Naive thymus-derived CD8-positive, alpha-beta T cell (primary cell): ENCODE results near the gene UACA. TPM values are rescaled to one million over a fixed set of nuclear protein-coding genes. Genes with fewer than 3 reads are reported as not detected.
"Not testable (repeated sequence)": the region's sequence is repeated elsewhere in the genome, so short reads cannot be mapped to it uniquely, and the experiment has no call there.

Source experiments
- ATAC-seq, 2 donors: fragments of 150-1000 bp; cut with Tn5 transposase in 1 of 2; sonication (Bioruptor Pico), chemical (Tn5 transposase) in 1 of 2; 1 replicate in 1 of 2; 2 replicates in 1 of 2; pipeline ENCODE4 v1.10.0; 2021; ENCODE audit warnings: mild to moderate bottlenecking in 2 of 2, moderate library complexity in 2 of 2
- POLR2A ChIA-PET: fragments of 350-600 bp; sonication (Branson Sonifier 250); formaldehyde crosslinking; loops from one replicate; lab custom pipeline; 2021; ENCODE audit warnings: antibody characterized with exemption; lab: Charles Lee
- DNase-seq, 10 donors: peaks; one replicate each; pipeline versions ENCODE4 v3.0.0 to v3.0.0-alpha.2; 2020 to 2022
- H3K27ac Mint-ChIP-seq, 10 donors: one replicate each; pipeline ENCODE4 v1.8.0; 2020 to 2022; ENCODE audit warnings: mild to moderate bottlenecking in 10 of 10, mixed read lengths in 10 of 10, moderate library complexity in 4 of 10, inconsistent platforms in 1 of 10
- H3K27me3 Mint-ChIP-seq, 5 donors: one replicate each; pipeline ENCODE4 v1.8.0; 2021 to 2022; ENCODE audit warnings: mixed read lengths in 5 of 5
- H3K36me3 Mint-ChIP-seq, 3 donors: one replicate each; pipeline ENCODE4 v1.8.0; 2020 to 2022; ENCODE audit warnings: mixed read lengths in 3 of 3, mild to moderate bottlenecking in 2 of 3, inconsistent platforms in 1 of 3
- H3K4me1 Mint-ChIP-seq, 4 donors: one replicate each; pipeline ENCODE4 v1.8.0; 2021 to 2022; ENCODE audit warnings: mixed read lengths in 4 of 4
- H3K4me3 Mint-ChIP-seq, 10 donors: one replicate each; pipeline ENCODE4 v1.8.0; 2020 to 2022; ENCODE audit warnings: mild to moderate bottlenecking in 10 of 10, mixed read lengths in 10 of 10, moderate library complexity in 6 of 10, inconsistent platforms in 1 of 10
- H3K9me3 Mint-ChIP-seq, 9 donors: one replicate each; pipeline ENCODE4 v1.8.0; 2020 to 2022; ENCODE audit warnings: mixed read lengths in 9 of 9, mild to moderate bottlenecking in 3 of 9, inconsistent platforms in 1 of 9, moderate library complexity in 1 of 9
- polyA plus RNA-seq, 3 donors: library from polyadenylated mRNA; unstranded; fragments of 300-500 nt; fragmentation: Illumina TruSeq; gene quantifications; one replicate each; pipeline ENCODE4 v1.2.3, GENCODE V29; 2021
- total RNA-seq, 8 experiments: library from RNA in 2 of 8; stranded (reverse) in 2 of 8; gene quantifications; one replicate each; pipeline ENCODE4 v1.2.3 and lab custom pipeline; 2021 to 2026

Gene UACA
- total and polyA plus RNA-seq, 5 experiments from 2014 or later: 0.10 to 0.42 (median 0.13) TPM; not detected in 2

DNA sequence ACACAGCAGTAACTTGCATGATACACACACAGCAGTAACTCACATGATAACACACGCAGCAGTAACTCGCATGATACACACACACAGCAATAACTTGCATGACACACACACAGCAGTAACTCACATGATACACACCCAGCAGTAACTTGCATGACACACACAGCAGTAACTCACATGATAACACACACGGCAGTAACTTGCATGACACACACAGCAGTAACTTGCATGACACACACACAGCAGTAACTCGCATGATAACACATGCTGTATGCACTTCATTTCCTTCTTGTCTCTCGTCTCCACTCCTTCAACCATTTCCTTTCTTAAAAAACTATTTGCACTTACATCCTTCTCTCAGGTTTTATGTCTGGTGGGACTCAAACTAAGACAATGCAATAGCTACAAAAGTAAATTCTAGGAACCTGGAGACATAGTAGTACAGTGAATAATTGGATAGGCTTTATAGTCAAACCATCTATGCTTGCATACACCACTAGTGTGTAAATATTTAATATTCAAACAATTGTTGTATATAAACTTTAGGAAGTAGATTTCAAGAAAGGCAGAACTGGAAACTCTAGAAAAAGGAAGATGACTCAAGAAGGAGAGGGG lies 130.8 kb downstream of the UACA start:
- Mint-ChIP-seq H3K4me3 (no peak overlapping the region), H3K36me3 (no peaks in the 10 kb centered on the region), H3K27me3 (peaks cover 4 to 30% (median 23%) of the 10 kb centered on the region in 5 donors), H3K27ac (peak overlapping the region in 3 of 10 donors; percentile 6 to 17 (median 7)), H3K4me1 (peaks cover 8 to 27% (median 16%) of the 10 kb centered on the region in 4 donors), H3K9me3 (no peaks in the 10 kb centered on the region)
- DNase-seq (no peak), ATAC-seq (no peak)
- POLR2A ChIA-PET: no interaction called here

DNA sequence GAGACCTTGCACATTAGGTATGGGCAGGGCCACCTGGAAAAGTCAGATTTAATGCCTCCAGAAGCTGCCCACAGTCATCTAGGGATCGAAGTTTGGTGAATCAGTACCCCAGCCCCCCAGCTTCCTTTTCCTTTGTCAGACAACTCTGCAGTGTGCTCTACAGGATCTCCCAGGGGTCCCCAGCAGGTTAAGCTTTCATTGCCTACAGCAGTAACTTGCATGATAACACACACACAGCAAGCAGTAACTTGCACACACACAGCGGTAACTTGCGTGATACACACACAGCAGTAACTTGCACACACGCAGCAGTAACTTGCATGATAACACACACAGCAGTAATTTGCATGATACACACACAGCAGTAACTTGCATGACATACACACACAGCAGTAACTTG lies 131.3 kb downstream of the UACA start:
- DNase-seq: no peak
- H3K27ac Mint-ChIP-seq: no peak overlapping the region
- H3K4me1 Mint-ChIP-seq: peaks cover 8 to 27% (median 16%) of the 10 kb centered on the region in 4 donors
- ATAC-seq: no peak
- H3K4me3 Mint-ChIP-seq: no peak overlapping the region
- no peaks in the 10 kb centered on the region for H3K9me3 Mint-ChIP-seq
- POLR2A ChIA-PET: no interaction called here
- peaks cover 4 to 31% (median 23%) of the 10 kb centered on the region in 5 donors for H3K27me3 Mint-ChIP-seq
- no peaks in the 10 kb centered on the region for H3K36me3 Mint-ChIP-seq

DNA sequence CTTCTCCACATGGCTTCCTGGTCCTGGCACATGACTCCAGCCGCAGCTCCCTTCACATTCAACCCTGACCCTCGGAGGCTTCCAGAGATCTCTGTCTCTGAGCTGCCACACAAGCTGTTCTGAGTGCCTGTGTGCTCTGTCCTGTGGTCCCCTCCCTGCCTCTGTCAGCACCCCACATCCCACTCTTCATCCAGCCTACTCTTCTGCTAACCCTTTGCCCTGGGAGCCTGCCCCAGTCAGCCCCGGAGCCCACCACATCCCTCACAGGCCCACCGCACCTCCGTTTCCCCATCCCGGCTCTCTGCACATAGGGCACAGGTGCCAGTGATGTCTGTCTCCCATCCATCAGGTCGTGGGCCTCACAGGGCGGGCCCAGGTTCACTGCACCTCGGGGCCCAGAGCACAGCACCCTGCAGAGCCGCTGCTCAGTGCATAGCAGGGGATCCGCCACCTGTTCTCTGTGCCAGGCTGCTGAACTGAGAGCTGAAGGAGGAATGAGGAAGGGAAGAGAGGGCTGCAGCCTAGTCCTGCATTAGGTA lies 133.6 kb downstream of the UACA start:
- DNase-seq (no peak), ATAC-seq (no peak)
- H3K4me1 Mint-ChIP-seq: peaks cover 8 to 17% (median 11%) of the 10 kb centered on the region in 4 donors
- no peaks in the 10 kb centered on the region for H3K9me3 Mint-ChIP-seq
- peaks cover 3 to 24% (median 10%) of the 10 kb centered on the region in 5 donors for H3K27me3 Mint-ChIP-seq
- H3K27ac Mint-ChIP-seq: no peak overlapping the region
- POLR2A ChIA-PET: no interaction called here
- H3K4me3 Mint-ChIP-seq: no peak overlapping the region
- H3K36me3 Mint-ChIP-seq: no peaks in the 10 kb centered on the region

DNA sequence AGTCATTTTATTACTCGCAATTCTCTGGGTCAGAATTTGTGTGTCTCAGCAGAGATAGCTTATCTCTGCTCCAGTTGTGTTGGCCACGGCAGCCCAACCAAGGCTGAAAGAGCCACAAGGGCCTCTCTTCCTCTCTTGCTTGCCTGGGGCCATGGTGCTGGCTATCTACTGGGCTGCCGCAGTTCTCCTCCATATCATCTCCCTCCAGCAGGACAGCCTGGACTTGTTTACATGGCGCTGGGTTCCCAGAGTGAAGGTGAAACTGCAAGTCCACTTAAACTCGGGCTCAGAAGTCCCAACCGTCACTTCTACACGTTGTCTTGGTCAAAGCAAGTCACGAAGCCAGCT lies 134.8 kb downstream of the UACA start:
- Mint-ChIP-seq H3K4me1 (peaks cover 8 to 17% (median 11%) of the 10 kb centered on the region in 4 donors), H3K27ac (peak overlapping the region in 1 of 10 donors; percentile 66), H3K4me3 (no peak overlapping the region), H3K9me3 (peaks cover 0 to 8% (median 4%) of the 10 kb centered on the region in 9 donors), H3K36me3 (peaks cover 0 to 5% (median 0%) of the 10 kb centered on the region in 3 donors), H3K27me3 (peaks cover 0 to 27% (median 10%) of the 10 kb centered on the region in 5 donors)
- DNase-seq: no peak
- POLR2A ChIA-PET: interaction anchor here (0.6 kb wide), 1 partner anchor 53 kb away, joined by 3 read pairs; no protein-coding TSS in a partner anchor
- ATAC-seq: no peak

DNA sequence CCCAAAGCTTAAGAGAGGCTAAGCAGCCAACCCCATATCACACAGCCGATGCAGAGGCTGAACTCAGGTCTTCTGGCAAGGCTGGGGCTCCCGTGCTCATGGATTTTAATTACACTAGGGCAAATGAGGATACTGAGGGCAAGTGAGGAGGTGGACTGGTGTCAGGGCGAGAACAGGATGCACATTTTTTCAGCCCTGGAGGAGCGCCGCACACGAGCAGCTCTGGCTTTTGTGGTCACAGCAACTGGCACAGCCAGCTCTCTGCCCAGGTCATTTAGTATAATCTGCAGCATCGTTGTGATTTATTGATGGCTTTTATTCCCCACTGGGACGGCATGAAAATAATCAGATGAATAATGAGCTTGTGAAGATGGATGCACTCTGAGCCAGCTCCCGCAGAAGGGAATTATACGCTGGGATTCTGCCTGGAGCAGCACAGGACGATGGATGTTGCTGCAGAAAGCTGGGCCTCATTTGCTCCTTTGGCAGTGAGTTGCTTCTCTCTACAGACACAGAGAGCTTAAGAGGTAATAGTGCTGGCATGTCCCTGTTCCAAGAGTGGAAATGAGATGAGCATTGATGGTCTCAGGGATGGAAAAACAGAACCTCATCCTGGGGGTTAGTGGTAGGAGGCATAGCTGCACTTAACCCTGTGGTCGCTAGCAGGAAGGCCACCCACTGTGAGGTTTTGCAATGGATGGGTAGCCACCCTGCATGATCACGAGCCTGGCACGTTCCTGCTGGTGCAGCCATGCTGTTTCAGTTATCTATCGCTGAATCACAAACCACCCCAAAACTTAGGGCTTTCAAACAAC lies 135.4 kb downstream of the UACA start:
- no peak overlapping the region for H3K4me3 Mint-ChIP-seq
- H3K27me3 Mint-ChIP-seq: peaks cover 0 to 27% (median 10%) of the 10 kb centered on the region in 5 donors
- POLR2A ChIA-PET: interaction anchor here (0.6 kb wide), 1 partner anchor 52 kb away, joined by 3 read pairs; no protein-coding TSS in a partner anchor
- H3K27ac Mint-ChIP-seq: peak overlapping the region in 2 of 10 donors; percentile 43 to 60
- H3K36me3 Mint-ChIP-seq: peaks cover 0 to 9% (median 0%) of the 10 kb centered on the region in 3 donors
- DNase-seq (no peak), ATAC-seq (no peak)
- peaks cover 8 to 13% (median 9%) of the 10 kb centered on the region in 4 donors for H3K4me1 Mint-ChIP-seq
- H3K9me3 Mint-ChIP-seq: peaks cover 0 to 11% (median 8%) of the 10 kb centered on the region in 9 donors

DNA sequence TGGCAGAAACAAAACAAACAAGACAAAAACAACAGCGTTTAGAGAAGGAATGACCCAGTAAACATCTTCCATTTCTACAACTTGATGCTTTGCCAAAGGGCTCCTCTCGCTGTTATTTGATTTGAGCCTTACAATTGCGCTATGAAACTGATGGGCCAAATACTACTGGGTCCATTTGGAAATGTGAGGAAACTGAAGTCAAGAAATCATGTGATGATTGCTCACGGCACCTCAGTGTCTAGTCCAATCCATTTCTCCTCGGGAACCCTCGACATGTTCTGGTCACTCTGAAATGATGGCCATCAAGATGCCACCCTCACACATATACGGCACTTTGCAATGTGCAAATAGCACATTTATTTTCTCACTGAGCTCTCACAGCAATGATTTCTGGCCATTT lies 136.0 kb downstream of the UACA start:
- Mint-ChIP-seq H3K9me3 (peaks cover 0 to 16% (median 11%) of the 10 kb centered on the region in 9 donors), H3K27ac (peak overlapping the region in 1 of 10 donors; percentile 43), H3K36me3 (peaks cover 0 to 9% (median 0%) of the 10 kb centered on the region in 3 donors), H3K4me1 (peaks cover 2 to 6% (median 4%) of the 10 kb centered on the region in 4 donors), H3K4me3 (no peak overlapping the region), H3K27me3 (peaks cover 0 to 21% (median 9%) of the 10 kb centered on the region in 5 donors)
- POLR2A ChIA-PET: no interaction called here
- ATAC-seq (no peak), DNase-seq (no peak)

DNA sequence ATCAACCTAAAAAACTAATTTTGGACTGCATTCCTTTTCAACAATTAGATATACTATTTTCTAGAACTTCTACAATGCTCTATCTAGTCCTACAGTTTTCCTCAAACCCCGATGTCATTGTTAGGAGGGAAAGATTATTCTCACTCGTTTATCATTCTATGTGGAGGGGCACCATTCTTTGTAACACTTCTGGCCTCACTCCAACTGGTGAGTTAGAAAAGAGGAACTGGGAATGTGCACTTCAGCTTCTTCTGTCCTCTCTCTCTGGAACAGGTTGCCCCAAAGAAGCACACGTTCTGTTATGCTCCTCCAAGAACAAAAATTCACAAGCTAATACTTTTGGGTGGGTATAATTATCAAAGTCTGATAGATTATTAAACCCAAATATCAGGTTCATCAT lies 137.9 kb downstream of the UACA start:
- peaks cover 0 to 19% (median 12%) of the 10 kb centered on the region in 5 donors for H3K27me3 Mint-ChIP-seq
- ATAC-seq (no peak), DNase-seq (no peak)
- H3K4me1 Mint-ChIP-seq: no peaks in the 10 kb centered on the region
- H3K9me3 Mint-ChIP-seq: peaks cover 0 to 27% (median 11%) of the 10 kb centered on the region in 9 donors
- POLR2A ChIA-PET: no interaction called here
- no peak overlapping the region for H3K27ac Mint-ChIP-seq
- H3K4me3 Mint-ChIP-seq: no peak overlapping the region
- peaks cover 0 to 9% (median 1%) of the 10 kb centered on the region in 3 donors for H3K36me3 Mint-ChIP-seq

DNA sequence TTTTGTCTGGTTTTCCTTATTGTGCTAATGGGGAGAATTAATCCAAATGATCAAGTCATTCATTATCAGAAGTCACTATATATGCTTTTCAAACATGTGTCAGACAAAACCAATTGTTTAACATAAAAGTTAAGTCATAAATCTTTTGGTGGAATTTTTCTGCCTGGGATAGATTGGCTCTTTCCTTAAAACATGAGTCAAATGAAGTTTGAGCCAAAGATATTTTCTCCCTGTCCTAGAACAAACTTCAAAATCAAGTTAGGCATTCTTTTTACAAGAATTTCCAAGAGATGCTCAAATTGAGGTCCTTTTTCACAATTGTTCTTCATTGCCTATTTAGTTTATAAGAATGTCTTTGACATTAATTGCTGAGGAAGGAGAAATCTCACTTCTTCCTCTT lies 138.3 kb downstream of the UACA start:
- no peak overlapping the region for H3K4me3 Mint-ChIP-seq
- no peak overlapping the region for H3K27ac Mint-ChIP-seq
- no peaks in the 10 kb centered on the region for H3K4me1 Mint-ChIP-seq
- H3K9me3 Mint-ChIP-seq: peaks cover 0 to 27% (median 11%) of the 10 kb centered on the region in 9 donors
- peaks cover 0 to 9% (median 1%) of the 10 kb centered on the region in 3 donors for H3K36me3 Mint-ChIP-seq
- POLR2A ChIA-PET: no interaction called here
- DNase-seq: no peak
- peaks cover 0 to 19% (median 12%) of the 10 kb centered on the region in 5 donors for H3K27me3 Mint-ChIP-seq
- no peak for ATAC-seq

DNA sequence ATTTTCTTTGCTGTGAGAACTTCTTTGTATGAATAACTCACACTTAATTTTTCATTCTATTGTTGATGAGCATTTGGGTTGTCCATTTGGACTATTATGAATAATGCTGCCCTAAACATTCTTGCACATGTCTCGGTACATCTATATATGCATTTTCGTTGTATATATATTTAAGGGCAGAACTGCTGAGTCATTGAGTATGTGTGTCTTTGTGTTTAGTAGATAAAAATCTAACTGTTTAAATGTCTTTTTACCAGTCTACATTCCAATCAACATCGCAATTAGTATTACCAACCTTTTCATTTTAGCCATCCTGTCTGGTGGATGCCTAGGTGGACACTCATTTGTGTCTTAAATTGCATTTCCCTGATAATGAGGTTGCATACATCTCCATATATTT lies 144.4 kb downstream of the UACA start:
- Mint-ChIP-seq H3K36me3 (peaks cover 0 to 8% (median 1%) of the 10 kb centered on the region in 3 donors), H3K9me3 (peaks cover 0 to 25% (median 9%) of the 10 kb centered on the region in 9 donors), H3K4me3 (no peak overlapping the region), H3K27me3 (peaks cover 0 to 18% (median 4%) of the 10 kb centered on the region in 5 donors), H3K27ac (no peak overlapping the region), H3K4me1 (no peaks in the 10 kb centered on the region)
- POLR2A ChIA-PET: no interaction called here
- ATAC-seq: no peak
- no peak for DNase-seq

DNA sequence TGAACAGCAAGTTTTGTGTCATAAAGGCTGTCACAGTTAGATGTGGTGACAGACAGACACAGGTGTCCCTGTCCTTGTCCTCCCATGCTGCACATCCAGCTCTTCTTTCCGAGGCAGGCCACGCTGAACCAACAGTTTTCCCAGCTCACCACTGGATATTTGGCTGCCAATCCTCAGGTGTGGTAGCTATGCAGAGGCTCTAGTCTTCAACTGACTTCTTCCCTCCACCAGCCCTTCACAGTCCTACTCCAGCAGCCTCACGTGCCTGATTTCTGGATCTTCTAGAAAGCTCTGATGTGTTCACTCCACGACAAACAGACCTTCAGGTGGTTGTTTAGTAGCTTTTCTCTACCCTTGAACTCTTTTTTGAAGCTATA lies 145.5 kb downstream of the UACA start:
- no peak for DNase-seq
- H3K27me3 Mint-ChIP-seq: peaks cover 0 to 19% (median 4%) of the 10 kb centered on the region in 5 donors
- peaks cover 0 to 1% (median 0%) of the 10 kb centered on the region in 3 donors for H3K36me3 Mint-ChIP-seq
- POLR2A ChIA-PET: no interaction called here
- no peak overlapping the region for H3K27ac Mint-ChIP-seq
- no peaks in the 10 kb centered on the region for H3K4me1 Mint-ChIP-seq
- no peak overlapping the region for H3K4me3 Mint-ChIP-seq
- no peak for ATAC-seq
- H3K9me3 Mint-ChIP-seq: peaks cover 0 to 17% (median 4%) of the 10 kb centered on the region in 9 donors

DNA sequence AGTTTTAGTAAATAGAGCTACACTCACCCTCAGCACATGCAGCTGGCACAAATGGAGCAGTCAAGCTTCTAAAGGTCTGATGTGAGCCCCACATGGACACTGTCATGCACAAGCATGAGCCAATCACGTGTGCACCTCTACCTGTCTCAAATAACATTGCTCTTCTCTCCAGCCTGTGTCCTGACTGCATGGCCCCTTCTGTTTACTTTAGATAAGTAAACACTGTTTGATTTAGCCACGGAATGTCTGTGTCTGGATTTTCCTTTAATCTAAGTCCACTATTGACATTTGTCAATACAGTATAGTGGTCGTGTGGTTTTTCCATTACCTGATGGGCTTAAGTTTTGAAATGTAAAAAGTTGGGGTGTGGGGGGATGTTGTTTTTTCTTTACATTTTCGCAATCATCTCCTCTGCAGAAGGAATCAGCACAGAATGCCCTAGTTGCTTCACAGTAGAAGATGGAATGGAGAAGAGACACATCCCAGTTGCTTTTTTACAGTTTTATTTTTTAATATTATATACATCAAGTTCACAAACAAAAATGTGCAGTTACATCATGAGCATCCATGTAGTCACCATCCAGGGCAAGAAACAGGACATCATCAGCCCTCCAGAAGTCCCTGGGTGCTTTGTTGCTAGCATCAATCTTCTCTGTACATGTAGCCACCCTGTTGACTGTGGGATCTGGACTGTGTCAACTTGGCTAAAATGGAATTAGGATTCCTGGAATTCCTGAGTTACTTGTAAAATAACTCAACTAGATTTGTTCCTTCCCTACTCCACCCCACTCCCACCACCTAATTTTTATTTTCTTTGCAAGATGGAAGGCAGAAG lies 146.1 kb downstream of the UACA start:
- Mint-ChIP-seq H3K4me1 (no peaks in the 10 kb centered on the region), H3K27ac (no peak overlapping the region), H3K4me3 (no peak overlapping the region), H3K9me3 (peaks cover 0 to 11% (median 0%) of the 10 kb centered on the region in 9 donors), H3K36me3 (peaks cover 0 to 1% (median 0%) of the 10 kb centered on the region in 3 donors), H3K27me3 (peaks cover 0 to 19% (median 4%) of the 10 kb centered on the region in 5 donors)
- no peak for ATAC-seq
- DNase-seq: no peak
- POLR2A ChIA-PET: no interaction called here

DNA sequence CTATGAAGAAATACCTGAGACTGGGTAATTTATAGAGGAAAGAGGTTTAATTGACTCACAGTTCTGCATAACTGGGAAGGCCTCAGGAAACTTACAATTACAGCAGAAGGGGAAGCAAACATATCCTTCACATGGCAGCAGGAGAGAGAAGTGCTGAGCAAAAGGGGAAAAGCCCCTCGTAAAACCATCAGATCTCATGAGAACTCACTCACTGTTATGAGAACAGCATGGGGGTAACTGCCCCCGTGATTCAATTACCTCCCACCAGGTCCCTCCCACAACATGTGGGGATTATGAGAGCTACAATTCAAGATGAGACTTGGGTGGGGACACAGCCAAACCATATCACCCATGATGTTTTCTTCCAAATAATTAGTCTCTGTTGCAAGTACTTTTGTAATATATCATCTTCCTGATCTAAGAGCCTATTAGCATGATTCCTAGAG lies 147.0 kb downstream of the UACA start:
- H3K9me3 Mint-ChIP-seq, H3K4me1 Mint-ChIP-seq, H3K36me3 Mint-ChIP-seq, H3K4me3 Mint-ChIP-seq, ATAC-seq, DNase-seq, POLR2A ChIA-PET: not testable (repeated sequence)
- Mint-ChIP-seq H3K27me3 (peaks cover 0 to 19% (median 4%) of the 10 kb centered on the region in 5 donors), H3K27ac (peak overlapping the region in 1 of 10 donors; percentile 13)
